NCI-H2029 (cell line): Measurements from ENCODE around the gene DNAJC5G.
"Not testable (repeated sequence)": the region's sequence is repeated elsewhere in the genome, so short reads cannot be mapped to it uniquely, and the experiment has no call there.

Source experiments
- DNase-seq: peaks from one replicate; lab custom pipeline; 2025; lab: John Stamatoyannopoulos, UW

The DNAJC5G gene

GRCh38 chr2:27281855-27282559 is 6.8 kb downstream of the DNAJC5G start, which contains the start of gene TRIM54:
TRIM54 (plus strand) TSS chr2:27282429; CDS start chr2:27282732, 303 bp downstream.
- DNase-seq = no peak

GRCh38 chr2:27282892-27283291 is 7.7 kb downstream of the DNAJC5G start:
- no peak for DNase-seq

GRCh38 chr2:27284996-27285395 is 9.8 kb downstream of the DNAJC5G start:
- no peak for DNase-seq

GRCh38 chr2:27285481-27285880 is 10.2 kb downstream of the DNAJC5G start:
- no peak for DNase-seq

GRCh38 chr2:27288610-27289009 is 13.4 kb downstream of the DNAJC5G start:
- no peak for DNase-seq

GRCh38 chr2:27290549-27290948 is 15.3 kb downstream of the DNAJC5G start:
- DNase-seq = no peak

- no peak for DNase-seq
Measured at GRCh38 chr2:27291865-27292264, 16.6 kb downstream of the DNAJC5G start.

- no peak for DNase-seq
Measured at GRCh38 chr2:27294928-27295327, 19.7 kb downstream of the DNAJC5G start.

GRCh38 chr2:27296481-27296880 is 21.2 kb downstream of the DNAJC5G start:
- no peak for DNase-seq

GRCh38 chr2:27297195-27297594 is 22.0 kb downstream of the DNAJC5G start:
- no peak for DNase-seq

GRCh38 chr2:27298391-27299080 is 23.3 kb downstream of the DNAJC5G start:
- DNase-seq = peak; percentile 57

GRCh38 chr2:27300606-27301005 is 25.4 kb downstream of the DNAJC5G start:
- not testable (repeated sequence) for DNase-seq

- peak; percentile 70 for DNase-seq
Measured at GRCh38 chr2:27303093-27304025, 28.1 kb downstream of the DNAJC5G start.

- DNase-seq = no peak
Measured at GRCh38 chr2:27304488-27305240, 29.4 kb downstream of the DNAJC5G start.

GRCh38 chr2:27305516-27305915 is 30.3 kb downstream of the DNAJC5G start:
- DNase-seq = no peak

- DNase-seq = no peak
Measured at GRCh38 chr2:27306136-27306535, 30.9 kb downstream of the DNAJC5G start.

GRCh38 chr2:27306573-27307286 is 31.5 kb downstream of the DNAJC5G start:
- no peak for DNase-seq

GRCh38 chr2:27307287-27307544 is 32.0 kb downstream of the DNAJC5G start:
- DNase-seq = no peak

GRCh38 chr2:27307545-27308358 is 32.5 kb downstream of the DNAJC5G start:
- no peak for DNase-seq

- no peak for DNase-seq
Measured at GRCh38 chr2:27308359-27308881, 33.2 kb downstream of the DNAJC5G start, which contains the start of gene UCN. UCN (minus strand) TSS chr2:27308445; CDS start chr2:27307895, 550 bp downstream.
